Right atrium auricular region (tissue), 2 donors: ENCODE results near the gene KCTD11. TPM values are rescaled to one million over a fixed set of nuclear protein-coding genes. Genes with fewer than 3 reads are reported as not detected.

Experiments used
- DNase-seq: peaks from one replicate; pipeline ENCODE4 v3.0.0-alpha.2; 2019; ENCODE audit warnings: low spot score
- H3K27ac ChIP-seq, 2 donors: fragments of 200-600 bp; sonication (generic); 1 replicate in 1 of 2; 2 replicates in 1 of 2; pipeline ENCODE4 v1.5.1; 2016 to 2019
- H3K27me3 ChIP-seq, 2 donors: fragments of 200-600 bp; sonication (generic); one replicate each; pipeline versions ENCODE4 v1.5.1 to v1.6.0; 2017 to 2019
- H3K36me3 ChIP-seq: fragments of 200-600 bp; sonication (generic); one replicate; pipeline ENCODE4 v1.5.1; 2016
- H3K4me1 ChIP-seq, 2 donors: fragments of 200-600 bp; sonication (generic); one replicate each; pipeline versions ENCODE4 v1.5.1 to v1.6.0; 2017 to 2019
- H3K4me3 ChIP-seq, 2 donors: fragments of 200-600 bp; sonication (generic); 1 replicate in 1 of 2; 2 replicates in 1 of 2; pipeline ENCODE4 v1.5.1; 2017 to 2019; ENCODE audit warnings: mild to moderate bottlenecking in 1 of 2, moderate library complexity in 1 of 2
- H3K9me3 ChIP-seq, 2 donors: fragments of 200-600 bp; sonication (generic); one replicate each; pipeline ENCODE4 v1.5.1; 2019
- total RNA-seq, 2 donors: library from RNA; depleted of rRNA; stranded (reverse); fragments of >200 nt; gene quantifications; one replicate each; pipeline ENCODE4 v1.1.0, GENCODE V29; 2016
- TF ChIP-seq, protein P1 (sequence below), 2 donors: fragments of 200-600 bp; sonication (generic); IDR thresholded peaks; one replicate each; pipeline ENCODE4 v1.5.1; 2019; ENCODE audit warnings: antibody characterized with exemption in 2 of 2

The KCTD11 gene
- total RNA-seq, 2 donors from 2014 or later = 4.2 to 6.9 TPM

DNA sequence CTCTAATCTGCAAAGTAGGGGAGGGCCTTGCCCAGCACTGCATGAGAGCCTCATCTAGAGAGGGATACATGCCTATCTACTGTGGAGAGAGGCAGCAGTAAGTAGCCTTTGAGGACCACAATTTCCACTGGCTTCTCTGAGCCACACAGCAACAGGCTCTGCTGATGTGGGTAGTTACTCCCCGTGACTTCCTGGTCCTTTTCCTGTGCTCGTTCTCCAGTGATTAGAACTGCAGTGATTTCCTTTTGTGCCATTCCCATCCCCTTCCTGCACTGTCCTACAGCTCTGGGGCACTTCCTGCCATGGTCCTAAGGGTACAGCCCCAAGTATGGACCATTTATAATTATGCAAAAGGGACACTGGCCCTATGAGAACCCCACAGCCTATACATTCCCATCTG is 39.3 kb downstream of the KCTD11 start:
- no peak for DNase-seq

DNA sequence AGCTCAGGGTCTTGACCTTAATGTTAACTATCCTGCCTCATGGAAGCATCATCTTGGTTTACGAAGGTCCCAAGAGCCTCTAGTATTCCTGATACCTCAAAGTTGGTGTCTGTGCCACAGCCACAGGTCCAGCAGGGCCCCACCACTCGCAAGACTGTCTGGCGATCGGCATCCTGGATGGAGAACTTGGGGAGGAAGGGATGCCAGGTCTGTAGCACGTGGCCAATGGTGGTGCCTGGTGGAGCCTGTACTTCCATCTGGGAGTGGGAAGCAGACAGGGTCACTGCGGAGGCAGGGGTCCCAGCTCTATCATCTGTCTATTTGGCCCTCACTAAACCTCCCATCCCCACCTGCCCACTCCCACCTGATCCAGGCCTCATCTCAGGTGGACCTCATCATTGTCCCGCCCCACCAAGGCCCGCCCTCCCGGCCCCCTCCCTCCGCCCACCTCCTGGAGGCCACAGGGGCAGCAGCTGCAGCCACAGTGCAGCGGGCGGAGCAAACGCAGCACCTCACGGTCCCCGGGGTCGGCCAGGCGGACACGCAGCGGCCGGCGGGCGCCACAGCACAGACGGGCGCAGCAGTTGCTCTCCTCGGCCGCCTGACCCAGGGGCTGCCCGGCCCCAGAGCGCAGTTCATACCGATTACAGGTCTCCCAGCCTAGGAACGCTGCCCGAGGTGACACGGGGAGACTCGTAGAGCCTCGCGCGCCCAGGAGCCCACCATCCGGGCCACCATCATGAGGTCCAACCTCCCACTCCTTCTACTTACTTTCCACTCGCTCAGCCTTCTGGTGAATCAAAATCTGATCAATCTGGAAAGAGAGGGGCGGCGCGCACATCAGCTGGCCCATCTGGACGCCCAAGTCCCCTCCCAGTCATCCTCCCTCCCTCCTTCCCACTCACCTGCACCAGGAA is 41.0 kb downstream of the KCTD11 start:
- Histone ChIP-seq H3K4me3 (peak overlapping the region; percentile 64 to 84), H3K4me1 (peaks cover 0 to 22% of the 10 kb centered on the region in 2 donors), H3K9me3 (no peaks in the 10 kb centered on the region), H3K27ac (peak overlapping the region; percentile 91), H3K27me3 (no peaks in the 10 kb centered on the region), H3K36me3 (peaks cover 20% of the 10 kb centered on the region)
- TF ChIP-seq, protein P1, sequence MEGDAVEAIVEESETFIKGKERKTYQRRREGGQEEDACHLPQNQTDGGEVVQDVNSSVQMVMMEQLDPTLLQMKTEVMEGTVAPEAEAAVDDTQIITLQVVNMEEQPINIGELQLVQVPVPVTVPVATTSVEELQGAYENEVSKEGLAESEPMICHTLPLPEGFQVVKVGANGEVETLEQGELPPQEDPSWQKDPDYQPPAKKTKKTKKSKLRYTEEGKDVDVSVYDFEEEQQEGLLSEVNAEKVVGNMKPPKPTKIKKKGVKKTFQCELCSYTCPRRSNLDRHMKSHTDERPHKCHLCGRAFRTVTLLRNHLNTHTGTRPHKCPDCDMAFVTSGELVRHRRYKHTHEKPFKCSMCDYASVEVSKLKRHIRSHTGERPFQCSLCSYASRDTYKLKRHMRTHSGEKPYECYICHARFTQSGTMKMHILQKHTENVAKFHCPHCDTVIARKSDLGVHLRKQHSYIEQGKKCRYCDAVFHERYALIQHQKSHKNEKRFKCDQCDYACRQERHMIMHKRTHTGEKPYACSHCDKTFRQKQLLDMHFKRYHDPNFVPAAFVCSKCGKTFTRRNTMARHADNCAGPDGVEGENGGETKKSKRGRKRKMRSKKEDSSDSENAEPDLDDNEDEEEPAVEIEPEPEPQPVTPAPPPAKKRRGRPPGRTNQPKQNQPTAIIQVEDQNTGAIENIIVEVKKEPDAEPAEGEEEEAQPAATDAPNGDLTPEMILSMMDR (IDR thresholded peaks at IDR 0.05) = no peak
- DNase-seq = no peak

More for the DNA sequence above, 39.3 kb downstream of the KCTD11 start:
- Histone ChIP-seq H3K27ac (no peak overlapping the region), H3K27me3 (no peaks in the 10 kb centered on the region), H3K9me3 (no peaks in the 10 kb centered on the region), H3K4me1 (peaks cover 0 to 22% of the 10 kb centered on the region in 2 donors), H3K4me3 (no peak overlapping the region), H3K36me3 (peaks cover 20% of the 10 kb centered on the region)
- TF ChIP-seq, protein P1 (IDR thresholded peaks at IDR 0.05) = no peak

DNA sequence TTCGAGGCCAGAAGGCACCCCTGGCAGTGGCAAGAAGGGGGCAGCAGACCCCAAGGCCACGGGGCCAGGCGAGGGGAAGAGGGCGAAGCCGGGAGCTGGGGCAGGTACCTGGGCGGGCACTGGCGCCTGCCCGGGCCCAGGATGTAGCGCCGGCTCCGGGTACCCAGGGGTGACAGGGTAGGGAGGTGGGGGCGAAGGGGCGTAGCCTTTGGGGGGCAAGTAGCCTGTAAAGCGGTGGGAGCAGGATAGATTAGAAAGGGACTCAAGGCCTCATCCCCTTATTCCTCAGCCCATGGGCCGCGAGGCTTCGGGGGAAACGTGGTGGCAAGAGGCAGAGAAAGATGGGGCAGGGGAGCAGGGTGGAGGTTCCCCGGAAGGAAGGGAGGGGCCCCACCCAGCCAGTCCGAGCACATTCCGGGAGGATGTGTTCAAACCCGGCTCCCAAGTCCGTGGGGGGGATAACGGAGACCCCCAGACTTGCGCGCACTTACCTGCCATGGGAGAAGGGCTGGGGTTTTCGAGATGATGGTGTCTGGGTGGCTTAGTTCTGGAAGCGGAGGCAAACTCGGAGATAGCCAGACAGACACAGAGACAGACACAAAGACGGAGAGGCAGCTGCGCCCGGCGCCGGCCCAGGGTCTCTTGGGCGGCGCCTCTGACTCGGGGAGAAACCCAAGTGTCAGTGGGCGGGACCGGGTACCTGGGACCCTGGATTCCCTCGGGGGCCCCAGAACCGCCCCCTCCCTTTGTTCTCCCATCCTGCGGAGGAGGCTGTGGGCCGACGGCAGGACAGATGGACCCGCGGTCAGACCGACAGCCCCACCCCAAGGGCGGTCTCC is 41.9 kb downstream of the KCTD11 start:
- no peaks in the 10 kb centered on the region for H3K9me3 ChIP-seq
- H3K4me1 ChIP-seq = peaks cover 0 to 22% of the 10 kb centered on the region in 2 donors
- TF ChIP-seq, protein P1 (IDR thresholded peaks at IDR 0.05) = no peak
- DNase-seq = no peak
- peak overlapping the region; percentile 64 to 84 for H3K4me3 ChIP-seq
- no peaks in the 10 kb centered on the region for H3K27me3 ChIP-seq
- H3K36me3 ChIP-seq = peaks cover 19% of the 10 kb centered on the region
- H3K27ac ChIP-seq = peak overlapping the region; percentile 91

DNA sequence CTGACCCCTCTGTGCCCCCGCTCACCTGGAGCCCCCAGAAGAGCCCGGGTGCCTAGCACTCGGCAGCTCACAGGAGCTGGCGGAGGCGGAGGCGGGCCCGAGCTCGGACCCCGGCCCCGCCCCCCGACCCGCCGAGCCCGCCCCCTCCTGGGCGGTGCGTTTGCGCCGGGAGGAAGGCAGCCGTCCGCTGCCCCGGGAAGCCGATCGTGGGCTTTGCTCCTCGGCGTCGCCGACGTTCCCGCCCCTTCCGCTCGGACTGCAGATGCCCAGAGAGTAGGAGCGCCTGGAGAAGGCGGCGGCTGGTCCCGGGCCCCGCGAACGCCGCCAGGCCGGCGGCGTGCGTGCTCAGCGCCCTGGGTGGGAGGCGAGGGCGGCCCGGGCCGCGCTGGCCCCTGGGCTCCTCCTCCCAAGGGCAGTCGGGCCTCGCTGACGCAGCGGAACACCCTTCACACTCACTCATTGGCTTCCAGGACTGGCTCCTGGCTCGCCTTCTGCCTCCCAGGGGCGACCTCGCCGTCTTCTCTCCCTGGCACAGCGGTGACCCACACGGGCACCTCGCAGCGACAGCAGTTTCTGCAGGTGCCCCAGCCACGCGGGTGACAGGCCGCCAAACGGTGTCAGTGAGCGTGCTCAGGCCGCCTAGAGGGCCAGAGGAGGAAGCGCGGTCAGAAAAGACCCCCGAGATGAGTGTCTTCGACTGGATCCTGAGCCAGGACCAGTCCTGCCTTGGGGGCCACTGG is 42.7 kb downstream of the KCTD11 start, which contains the start of gene PLSCR3:
PLSCR3 (minus strand) TSS at position 74 of the 740 bp plus-strand sequence. CDS start 415 bp downstream, outside the sequence.
- TF ChIP-seq, protein P1 (IDR thresholded peaks at IDR 0.05) = peak in 1 of 2 donors; percentile 51
- Histone ChIP-seq H3K9me3 (no peaks in the 10 kb centered on the region), H3K4me1 (peaks cover 0 to 22% of the 10 kb centered on the region in 2 donors), H3K27me3 (no peaks in the 10 kb centered on the region), H3K4me3 (peak within 1 kb of the TSS; percentile 64 to 84), H3K36me3 (peaks cover 11% of the 10 kb centered on the region), H3K27ac (peak within 1 kb of the TSS; percentile 91)
- DNase-seq = peak; percentile 80

DNA sequence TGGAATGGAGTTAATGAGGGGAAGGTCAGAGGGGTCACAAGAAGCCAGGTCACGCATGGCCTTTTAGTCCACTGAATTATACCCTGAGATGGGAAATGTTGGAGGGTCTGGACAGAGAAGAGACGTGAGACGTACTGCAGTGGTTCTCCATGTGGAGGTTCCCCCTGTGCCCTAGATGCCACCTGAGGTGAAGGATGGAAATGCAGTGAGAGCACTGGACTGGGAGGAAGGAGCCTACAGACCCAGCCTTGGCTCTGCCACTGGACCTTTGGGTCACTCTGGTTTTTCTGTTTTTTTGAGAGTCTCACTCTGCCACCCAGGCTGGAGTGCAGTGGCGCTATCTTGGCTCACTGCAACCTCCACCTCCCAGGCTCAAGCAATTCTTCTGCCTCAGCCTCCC is 44.2 kb downstream of the KCTD11 start:
- TF ChIP-seq, protein P1 (IDR thresholded peaks at IDR 0.05) = no peak
- H3K9me3 ChIP-seq = no peaks in the 10 kb centered on the region
- peaks cover 0 to 22% of the 10 kb centered on the region in 2 donors for H3K4me1 ChIP-seq
- no peaks in the 10 kb centered on the region for H3K27me3 ChIP-seq
- no peak for DNase-seq
- no peak overlapping the region for H3K27ac ChIP-seq
- no peaks in the 10 kb centered on the region for H3K36me3 ChIP-seq
- no peak overlapping the region for H3K4me3 ChIP-seq
